ENCODE measurements around the gene KLHL11.

- peak; percentile 54; the same call in 1 of the 2 replicates for TF ChIP-seq POLR2A (IDR thresholded peaks at IDR 0.05; ENCODE audit: low read depth, low read length)
- no peak for TF ChIP-seq SIN3A (IDR thresholded peaks at IDR 0.05; ENCODE audit: low read depth, low read length)
- TF ChIP-seq BMI1 (IDR thresholded peaks at IDR 0.05; ENCODE audit: borderline replicate concordance): no peak
- no peak for TF ChIP-seq CTCF (IDR thresholded peaks at IDR 0.05 in 2 of 3, conservative IDR thresholded peaks at IDR 0.05 in 1 of 3; ENCODE audit: control insufficient read depth in 2 of 3, extremely low read depth in 1 of 3, insufficient read depth in 1 of 3, low read depth in 3 of 3, low read length in 3 of 3)
These were observed 42.7 kb upstream of the KLHL11 start for GRCh38 chr17:41907633-41908539.
